Neuronal stem cell (in vitro differentiated cells): ENCODE measurements around the gene PRCP.

ENCODE experiments used
- DNase-seq: peaks from one replicate; pipeline ENCODE4 v3.0.0-alpha.2; 2013; ENCODE audit warnings: low spot score
- H2AFZ ChIP-seq: one replicate; pipeline ENCODE4 v1.6.1; 2013; ENCODE audit warnings: mild to moderate bottlenecking, low read length, inconsistent platforms
- H2AK5ac ChIP-seq: 2 replicates; pipeline ENCODE4 v1.6.1; 2013; ENCODE audit warnings: low read depth, mild to moderate bottlenecking, inconsistent platforms, low read length, moderate library complexity, mixed read lengths
- H2BK120ac ChIP-seq: 2 replicates; pipeline ENCODE4 v1.6.1; 2013; ENCODE audit warnings: low read depth, mild to moderate bottlenecking, inconsistent platforms, low read length, moderate library complexity, mixed read lengths
- H2BK12ac ChIP-seq: one replicate; pipeline ENCODE4 v1.6.1; 2013; ENCODE audit warnings: low read length, inconsistent platforms
- H2BK15ac ChIP-seq: 2 replicates; pipeline ENCODE4 v1.6.1; 2013; ENCODE audit warnings: mild to moderate bottlenecking, low read length, inconsistent platforms, mixed read lengths
- H2BK5ac ChIP-seq: one replicate; pipeline ENCODE4 v1.6.1; 2013; ENCODE audit warnings: inconsistent platforms, mild to moderate bottlenecking, low read length, moderate library complexity
- H3K14ac ChIP-seq: one replicate; pipeline ENCODE4 v1.6.1; 2013; ENCODE audit warnings: low read length, inconsistent platforms
- H3K18ac ChIP-seq: 2 replicates; pipeline ENCODE4 v1.6.1; 2013; ENCODE audit warnings: low read length, inconsistent platforms
- H3K23ac ChIP-seq: 2 replicates; pipeline ENCODE4 v1.6.1; 2013; ENCODE audit warnings: low read depth, mild to moderate bottlenecking, mixed read lengths, low read length, inconsistent platforms; ENCODE audit not compliant: poor library complexity
- H3K27ac ChIP-seq: replicated peaks from 3 replicates; pipeline ENCODE4 v1.5.1; 2013; ENCODE audit warnings: low read length, inconsistent platforms
- H3K27me3 ChIP-seq, 3 experiments: 2 replicates each; pipeline ENCODE4 v1.6.1; 2013; ENCODE audit warnings: low read length in 3 of 3, mild to moderate bottlenecking in 2 of 3, inconsistent platforms in 1 of 3, low read depth in 1 of 3, mixed read lengths in 1 of 3, moderate library complexity in 1 of 3; ENCODE audit not compliant: control insufficient read depth in 3 of 3, insufficient read depth in 3 of 3
- H3K36me3 ChIP-seq, 2 donors: replicated peaks in 1 of 2; 2 replicates each; pipeline ENCODE4 v1.6.1; 2013; ENCODE audit warnings: low read length in 2 of 2; ENCODE audit not compliant: control insufficient read depth in 2 of 2, insufficient read depth in 2 of 2
- H3K4ac ChIP-seq: 2 replicates; pipeline ENCODE4 v1.6.1; 2013; ENCODE audit warnings: inconsistent platforms, mild to moderate bottlenecking, low read length, moderate library complexity
- H3K4me1 ChIP-seq, 2 donors: 1 replicate in 1 of 2; 2 replicates in 1 of 2; pipeline ENCODE4 v1.6.1; 2013; ENCODE audit warnings: low read length in 2 of 2, low read depth in 1 of 2; ENCODE audit not compliant: control insufficient read depth in 2 of 2, insufficient read depth in 1 of 2
- H3K4me2 ChIP-seq: one replicate; pipeline ENCODE4 v1.6.1; 2013; ENCODE audit warnings: mild to moderate bottlenecking, low read length, inconsistent platforms; ENCODE audit not compliant: insufficient read depth, poor library complexity, severe bottlenecking
- H3K4me3 ChIP-seq, 2 donors: 2 replicates each; pipeline ENCODE4 v1.5.1; 2013; ENCODE audit warnings: low read length in 2 of 2, mild to moderate bottlenecking in 2 of 2, inconsistent platforms in 1 of 2, moderate library complexity in 1 of 2
- H3K79me1 ChIP-seq: one replicate; pipeline ENCODE4 v1.6.1; 2013; ENCODE audit warnings: low read depth, mild to moderate bottlenecking, inconsistent platforms, low read length, moderate library complexity
- H3K9ac ChIP-seq: one replicate; pipeline ENCODE4 v1.6.1; 2013; ENCODE audit warnings: mild to moderate bottlenecking, low read depth, low read length, inconsistent platforms; ENCODE audit not compliant: poor library complexity
- H3K9me3 ChIP-seq, 2 donors: replicated peaks in 1 of 2; 2 replicates each; pipeline versions ENCODE3 to v1.6.1; 2013; ENCODE audit warnings: low read length in 2 of 2, mild to moderate bottlenecking in 2 of 2, inconsistent platforms in 1 of 2, low read depth in 1 of 2, mixed read lengths in 1 of 2, moderate library complexity in 1 of 2; ENCODE audit not compliant: control insufficient read depth in 2 of 2, insufficient read depth in 1 of 2
- H4K8ac ChIP-seq: one replicate; pipeline ENCODE4 v1.6.1; 2013; ENCODE audit warnings: low read depth, mild to moderate bottlenecking, inconsistent platforms, low read length, moderate library complexity
- H4K91ac ChIP-seq: one replicate; pipeline ENCODE4 v1.6.1; 2013; ENCODE audit warnings: low read length, low read depth, mild to moderate bottlenecking, inconsistent platforms; ENCODE audit not compliant: poor library complexity
- WGBS, 2 donors: extraction: QIAGEN DNeasy Blood & Tissue Kit; methylation state at CpG; one replicate each; pipeline ENCODE4 v1.1.7; 2013; ENCODE audit warnings: missing lambda C conversion rate in 2 of 2, mixed read lengths in 1 of 2; ENCODE audit not compliant: insufficient read length in 2 of 2, insufficient replicate concordance in 1 of 2; ENCODE audit errors: extremely low coverage in 2 of 2; 5-methylcytosine and 5-hydroxymethylcytosine counted together

PRCP gene

DNA sequence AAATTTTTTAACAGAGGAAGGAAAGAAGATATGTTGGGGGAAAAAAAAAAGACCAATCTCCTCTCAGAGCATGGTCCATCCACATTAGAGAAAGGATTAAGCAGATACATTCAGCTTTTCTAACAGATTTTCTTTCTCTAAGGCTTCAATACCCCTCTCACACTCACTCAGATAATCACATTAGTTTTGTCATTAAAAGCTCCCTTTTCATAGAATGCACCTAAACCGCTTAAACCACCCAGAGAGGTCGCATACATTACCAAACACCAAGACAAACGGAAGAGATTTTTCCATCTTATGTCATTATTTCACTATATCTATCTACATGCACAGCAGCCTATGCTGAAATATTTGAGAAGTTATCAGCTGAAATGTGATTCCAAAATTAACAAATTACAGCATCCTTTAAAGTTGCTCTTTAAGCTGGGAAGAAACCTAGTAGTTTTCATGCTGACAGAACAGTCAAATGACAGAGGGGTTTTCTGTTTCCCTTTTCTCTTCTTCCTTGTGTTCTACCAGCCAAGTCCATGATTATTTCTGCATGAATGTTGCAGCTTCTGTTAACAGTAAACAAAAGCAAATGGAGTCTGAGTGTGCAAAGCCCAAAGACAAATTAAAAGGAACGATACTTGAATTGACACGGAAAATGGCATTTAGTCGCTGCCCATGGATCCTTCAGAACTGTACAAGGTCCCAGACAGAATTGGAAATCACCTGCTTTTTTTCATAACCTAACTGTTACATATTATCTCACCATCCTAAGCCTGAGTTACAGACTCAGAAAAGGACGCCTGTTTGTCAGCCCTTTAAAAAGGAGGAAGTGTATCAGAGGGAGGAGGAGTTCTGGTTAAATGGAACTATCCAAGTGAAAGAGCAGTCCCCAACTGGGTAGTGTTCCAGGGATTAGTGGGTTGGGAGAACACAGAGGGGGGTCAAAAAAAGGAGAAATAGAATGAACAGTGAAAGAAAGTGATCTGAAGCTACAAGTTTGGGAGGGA is 54.6 kb downstream of the PRCP start:
- H3K9me3 ChIP-seq = no peaks in the 10 kb centered on the region
- no peaks in the 10 kb centered on the region for H3K79me1 ChIP-seq
- no peak overlapping the region for H2BK15ac ChIP-seq
- H3K4me1 ChIP-seq = peaks cover 7 to 17% of the 10 kb centered on the region in 2 donors
- H3K4me2 ChIP-seq = no peak overlapping the region
- peak; percentile 56 for DNase-seq
- H3K23ac ChIP-seq = no peak overlapping the region
- peaks cover 0 to 40% (median 0%) of the 10 kb centered on the region in 3 experiments for H3K27me3 ChIP-seq
- H3K18ac ChIP-seq = no peak overlapping the region
- H3K4me3 ChIP-seq = no peak overlapping the region
- H2BK5ac ChIP-seq = no peak overlapping the region
- no peak overlapping the region for H4K91ac ChIP-seq
- no peak overlapping the region for H3K27ac ChIP-seq
- peaks cover 0 to 4% of the 10 kb centered on the region in 2 donors for H3K36me3 ChIP-seq
- H3K14ac ChIP-seq = no peak overlapping the region
- H2AFZ ChIP-seq = peak overlapping the region; percentile 65
- no peak overlapping the region for H2BK12ac ChIP-seq
- H2AK5ac ChIP-seq = no peak overlapping the region
- H4K8ac ChIP-seq = no peak overlapping the region
- no peak overlapping the region for H2BK120ac ChIP-seq
- WGBS, 2 donors = no CpG with 5 or more reads among the region's 7 CpGs
- H3K9ac ChIP-seq = no peak overlapping the region
- H3K4ac ChIP-seq = no peak overlapping the region

- H3K27me3 ChIP-seq = peaks cover 0 to 32% (median 0%) of the 10 kb centered on the region in 3 experiments
- H3K14ac ChIP-seq = no peak overlapping the region
- no peak overlapping the region for H3K9ac ChIP-seq
- no peak overlapping the region for H3K4me2 ChIP-seq
- H3K23ac ChIP-seq = no peak overlapping the region
- peaks cover 7 to 17% of the 10 kb centered on the region in 2 donors for H3K4me1 ChIP-seq
- H3K79me1 ChIP-seq = no peaks in the 10 kb centered on the region
- no peak overlapping the region for H4K91ac ChIP-seq
- H3K36me3 ChIP-seq = peaks cover 0 to 4% of the 10 kb centered on the region in 2 donors
- H3K4me3 ChIP-seq = no peak overlapping the region
- H4K8ac ChIP-seq = no peak overlapping the region
- WGBS, 2 donors = no CpG with 5 or more reads among the region's 6 CpGs
- no peak for DNase-seq
- H3K9me3 ChIP-seq = no peaks in the 10 kb centered on the region
- H2BK15ac ChIP-seq = no peak overlapping the region
- H2BK120ac ChIP-seq = no peak overlapping the region
- no peak overlapping the region for H2BK5ac ChIP-seq
- H2BK12ac ChIP-seq = no peak overlapping the region
- H3K4ac ChIP-seq = no peak overlapping the region
- H2AK5ac ChIP-seq = no peak overlapping the region
- no peak overlapping the region for H3K18ac ChIP-seq
- H3K27ac ChIP-seq = no peak overlapping the region
- H2AFZ ChIP-seq = no peak overlapping the region
These were observed 57.0 kb downstream of the PRCP start for GRCh38 chr11:82843057-82843795.

DNA sequence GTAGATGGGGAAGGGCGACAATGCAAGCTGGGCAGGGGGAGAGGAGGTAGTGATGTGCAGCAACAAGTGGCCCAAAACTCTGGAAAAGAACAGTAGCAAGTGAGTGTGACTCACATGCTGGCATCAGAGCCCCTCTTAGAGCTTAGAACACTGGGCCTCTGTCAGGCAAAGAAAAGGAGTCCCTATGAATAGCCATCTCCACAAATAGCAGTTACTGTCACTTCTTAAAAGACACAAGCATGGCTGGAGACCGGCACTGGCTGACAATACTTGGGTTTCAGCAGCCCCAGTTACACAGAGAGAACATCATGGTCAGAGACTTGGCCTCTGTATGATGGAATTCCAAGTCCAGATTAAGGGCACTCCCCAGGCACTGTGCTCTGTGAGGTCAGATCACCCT is 58.2 kb downstream of the PRCP start:
- Histone ChIP-seq H2AFZ (no peak overlapping the region), H3K9ac (no peak overlapping the region), H2BK5ac (no peak overlapping the region), H3K79me1 (no peaks in the 10 kb centered on the region), H3K4ac (no peak overlapping the region), H4K91ac (no peak overlapping the region), H2BK12ac (no peak overlapping the region), H4K8ac (no peak overlapping the region), H3K4me3 (no peak overlapping the region), H3K4me2 (no peak overlapping the region), H3K18ac (no peak overlapping the region), H3K4me1 (peaks cover 7 to 17% of the 10 kb centered on the region in 2 donors), H2BK15ac (no peak overlapping the region), H3K27me3 (peaks cover 0 to 27% (median 0%) of the 10 kb centered on the region in 3 experiments), H2BK120ac (no peak overlapping the region), H3K36me3 (peaks cover under 1 to 15% of the 10 kb centered on the region in 2 donors), H3K23ac (no peak overlapping the region), H3K27ac (no peak overlapping the region), H3K14ac (no peak overlapping the region), H3K9me3 (no peaks in the 10 kb centered on the region), H2AK5ac (no peak overlapping the region)
- no peak for DNase-seq
- WGBS, 2 donors = no CpG with 5 or more reads among the region's 2 CpGs

DNA sequence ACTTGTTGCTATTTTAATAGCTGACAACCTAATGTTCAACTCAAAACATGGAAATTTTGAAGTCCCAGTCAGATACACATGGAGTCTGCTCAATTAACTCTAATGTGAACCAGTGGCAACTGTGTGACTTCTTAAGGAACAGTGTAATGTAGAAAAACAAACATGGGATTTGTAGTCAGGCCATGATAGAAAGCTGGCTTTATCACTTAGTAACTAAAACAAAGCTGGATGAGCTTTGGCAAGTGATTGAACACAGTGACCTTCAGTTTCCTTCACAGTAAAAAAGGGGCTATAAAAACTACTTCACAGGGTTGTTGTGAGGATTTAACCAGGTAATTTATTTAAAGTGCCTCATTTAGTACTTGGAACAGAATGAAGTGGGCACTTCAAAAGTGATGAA is 62.6 kb downstream of the PRCP start:
- Histone ChIP-seq H3K4me2 (no peak overlapping the region), H3K14ac (no peak overlapping the region), H3K9me3 (no peaks in the 10 kb centered on the region), H4K91ac (no peak overlapping the region), H3K23ac (no peak overlapping the region), H4K8ac (no peak overlapping the region), H3K9ac (no peak overlapping the region), H2BK12ac (no peak overlapping the region), H3K79me1 (no peaks in the 10 kb centered on the region), H3K4me3 (no peak overlapping the region), H3K36me3 (peaks cover 2 to 20% of the 10 kb centered on the region in 2 donors), H3K4ac (no peak overlapping the region), H3K27ac (no peak overlapping the region), H3K18ac (no peak overlapping the region), H2BK120ac (no peak overlapping the region), H2BK15ac (no peak overlapping the region), H3K4me1 (peaks cover 2 to 4% of the 10 kb centered on the region in 2 donors), H2AFZ (no peak overlapping the region), H2AK5ac (no peak overlapping the region), H2BK5ac (no peak overlapping the region), H3K27me3 (peaks cover 0 to 16% (median 0%) of the 10 kb centered on the region in 3 experiments)
- DNase-seq = no peak
